ENCODE results near the gene FANK1.

DNA sequence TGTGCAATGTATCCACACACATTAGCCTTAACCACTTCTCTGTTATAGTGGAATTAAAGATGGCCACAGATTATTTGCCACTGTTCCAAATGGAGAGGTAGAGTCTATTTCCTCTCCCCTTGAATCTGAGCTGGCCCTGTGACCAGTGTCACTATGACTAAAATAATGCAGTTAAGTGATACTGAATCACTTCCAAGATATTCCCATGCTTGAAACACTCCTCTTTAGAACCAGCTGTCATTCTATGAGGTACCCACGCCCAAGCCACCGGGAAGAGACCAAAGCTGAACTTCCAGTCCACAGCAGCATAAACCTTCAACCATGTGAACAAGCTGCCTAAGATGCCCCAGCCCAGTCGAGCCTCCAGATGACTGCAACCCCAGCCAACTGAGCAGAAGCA is 13.2 kb upstream of the FANK1 start:
- TF ChIP-seq, protein P1, sequence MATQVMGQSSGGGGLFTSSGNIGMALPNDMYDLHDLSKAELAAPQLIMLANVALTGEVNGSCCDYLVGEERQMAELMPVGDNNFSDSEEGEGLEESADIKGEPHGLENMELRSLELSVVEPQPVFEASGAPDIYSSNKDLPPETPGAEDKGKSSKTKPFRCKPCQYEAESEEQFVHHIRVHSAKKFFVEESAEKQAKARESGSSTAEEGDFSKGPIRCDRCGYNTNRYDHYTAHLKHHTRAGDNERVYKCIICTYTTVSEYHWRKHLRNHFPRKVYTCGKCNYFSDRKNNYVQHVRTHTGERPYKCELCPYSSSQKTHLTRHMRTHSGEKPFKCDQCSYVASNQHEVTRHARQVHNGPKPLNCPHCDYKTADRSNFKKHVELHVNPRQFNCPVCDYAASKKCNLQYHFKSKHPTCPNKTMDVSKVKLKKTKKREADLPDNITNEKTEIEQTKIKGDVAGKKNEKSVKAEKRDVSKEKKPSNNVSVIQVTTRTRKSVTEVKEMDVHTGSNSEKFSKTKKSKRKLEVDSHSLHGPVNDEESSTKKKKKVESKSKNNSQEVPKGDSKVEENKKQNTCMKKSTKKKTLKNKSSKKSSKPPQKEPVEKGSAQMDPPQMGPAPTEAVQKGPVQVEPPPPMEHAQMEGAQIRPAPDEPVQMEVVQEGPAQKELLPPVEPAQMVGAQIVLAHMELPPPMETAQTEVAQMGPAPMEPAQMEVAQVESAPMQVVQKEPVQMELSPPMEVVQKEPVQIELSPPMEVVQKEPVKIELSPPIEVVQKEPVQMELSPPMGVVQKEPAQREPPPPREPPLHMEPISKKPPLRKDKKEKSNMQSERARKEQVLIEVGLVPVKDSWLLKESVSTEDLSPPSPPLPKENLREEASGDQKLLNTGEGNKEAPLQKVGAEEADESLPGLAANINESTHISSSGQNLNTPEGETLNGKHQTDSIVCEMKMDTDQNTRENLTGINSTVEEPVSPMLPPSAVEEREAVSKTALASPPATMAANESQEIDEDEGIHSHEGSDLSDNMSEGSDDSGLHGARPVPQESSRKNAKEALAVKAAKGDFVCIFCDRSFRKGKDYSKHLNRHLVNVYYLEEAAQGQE (IDR thresholded peaks at IDR 0.05; ENCODE audit: borderline replicate concordance) = no peak
- TF ChIP-seq, protein P2, sequence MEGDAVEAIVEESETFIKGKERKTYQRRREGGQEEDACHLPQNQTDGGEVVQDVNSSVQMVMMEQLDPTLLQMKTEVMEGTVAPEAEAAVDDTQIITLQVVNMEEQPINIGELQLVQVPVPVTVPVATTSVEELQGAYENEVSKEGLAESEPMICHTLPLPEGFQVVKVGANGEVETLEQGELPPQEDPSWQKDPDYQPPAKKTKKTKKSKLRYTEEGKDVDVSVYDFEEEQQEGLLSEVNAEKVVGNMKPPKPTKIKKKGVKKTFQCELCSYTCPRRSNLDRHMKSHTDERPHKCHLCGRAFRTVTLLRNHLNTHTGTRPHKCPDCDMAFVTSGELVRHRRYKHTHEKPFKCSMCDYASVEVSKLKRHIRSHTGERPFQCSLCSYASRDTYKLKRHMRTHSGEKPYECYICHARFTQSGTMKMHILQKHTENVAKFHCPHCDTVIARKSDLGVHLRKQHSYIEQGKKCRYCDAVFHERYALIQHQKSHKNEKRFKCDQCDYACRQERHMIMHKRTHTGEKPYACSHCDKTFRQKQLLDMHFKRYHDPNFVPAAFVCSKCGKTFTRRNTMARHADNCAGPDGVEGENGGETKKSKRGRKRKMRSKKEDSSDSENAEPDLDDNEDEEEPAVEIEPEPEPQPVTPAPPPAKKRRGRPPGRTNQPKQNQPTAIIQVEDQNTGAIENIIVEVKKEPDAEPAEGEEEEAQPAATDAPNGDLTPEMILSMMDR (IDR thresholded peaks at IDR 0.05; ENCODE audit: poor library complexity, severe bottlenecking) = no peak
- TF ChIP-seq POLR2AphosphoS5 (IDR thresholded peaks at IDR 0.05) = no peak

Measured in neural cell (in vitro differentiated cells).